Activated CD8-positive, alpha-beta T cell treated with anti-CD3 and anti-CD28 coated beads for 36 hours (primary cell): ENCODE data around the gene SMTN. TPM values are rescaled to one million over a fixed set of nuclear protein-coding genes. Genes with fewer than 3 reads are reported as not detected.

ENCODE experiments used
- ATAC-seq: fragments of 200-7000 bp; cut with Tn5 transposase; one replicate; pipeline ENCODE4 v1.10.0; 2021; ENCODE audit warnings: mild to moderate bottlenecking, moderate library complexity
- CTCF ChIA-PET: fragments of 350-600 bp; sonication (Branson Sonifier 250); formaldehyde crosslinking; loops from one replicate; lab custom pipeline; 2021; ENCODE audit warnings: antibody characterized with exemption; lab: Charles Lee
- POLR2A ChIA-PET: fragments of 350-600 bp; sonication (Branson Sonifier 250); formaldehyde crosslinking; loops from one replicate; lab custom pipeline; 2021; ENCODE audit warnings: antibody characterized with exemption; lab: Charles Lee
- DNase-seq: peaks from one replicate; pipeline ENCODE4 v3.0.0-alpha.2; 2020
- H3K27ac Mint-ChIP-seq: one replicate; pipeline ENCODE4 v1.8.0; 2021; ENCODE audit warnings: mild to moderate bottlenecking, mixed read lengths
- H3K27me3 Mint-ChIP-seq: one replicate; pipeline ENCODE4 v1.8.0; 2021; ENCODE audit warnings: mixed read lengths
- H3K36me3 Mint-ChIP-seq: one replicate; pipeline ENCODE4 v1.8.0; 2021; ENCODE audit warnings: low read depth, mixed read lengths
- H3K4me1 Mint-ChIP-seq: one replicate; pipeline ENCODE4 v1.8.0; 2021; ENCODE audit warnings: low read depth, mixed read lengths
- H3K4me3 Mint-ChIP-seq: one replicate; pipeline ENCODE4 v1.8.0; 2021; ENCODE audit warnings: mild to moderate bottlenecking, moderate library complexity, mixed read lengths
- H3K9me3 Mint-ChIP-seq: one replicate; pipeline ENCODE4 v1.8.0; 2021; ENCODE audit warnings: mixed read lengths
- CTCF ChIP-seq: fragments of 200-600 bp; IDR thresholded peaks from one replicate; pipeline ENCODE4 v1.8.0; 2022; ENCODE audit warnings: antibody characterized with exemption, mild to moderate bottlenecking
- intact Hi-C: fragments of 100-400 bp; cut with micrococcal nuclease; formaldehyde crosslinking; loops from one replicate; pipeline ENCODE4 v1.10.0; 2022
- total RNA-seq, 2 experiments: library from RNA; stranded (reverse); gene quantifications; one replicate each; pipeline ENCODE4 v1.2.3, GENCODE V29; 2021

The SMTN gene
- total RNA-seq, 2 experiments from 2014 or later: 32.0 to 36.3 TPM

GRCh38 chr22:31040542-31041398 is 40.3 kb upstream of the SMTN start:
- Mint-ChIP-seq H3K27me3 (no peaks in the 10 kb centered on the region), H3K27ac (no peak overlapping the region), H3K4me3 (no peak overlapping the region), H3K4me1 (no peaks in the 10 kb centered on the region), H3K9me3 (no peaks in the 10 kb centered on the region), H3K36me3 (no peaks in the 10 kb centered on the region)
- ChIA-PET CTCF (no interaction called here), POLR2A (no interaction called here)
- intact Hi-C loops: no loop called here
- no peak for TF ChIP-seq CTCF
- no peak for ATAC-seq
- DNase-seq: no peak

GRCh38 chr22:31044262-31044861 is 36.8 kb upstream of the SMTN start:
- H3K27ac Mint-ChIP-seq: no peak overlapping the region
- ATAC-seq (no peak), DNase-seq (no peak)
- H3K36me3 Mint-ChIP-seq: no peaks in the 10 kb centered on the region
- intact Hi-C loops: no loop called here
- TF ChIP-seq CTCF: no peak
- POLR2A ChIA-PET: interaction anchor here (0.9 kb wide), 1 partner anchor 220 kb away, joined by 3 read pairs; no protein-coding TSS in a partner anchor
- H3K27me3 Mint-ChIP-seq: no peaks in the 10 kb centered on the region
- H3K4me3 Mint-ChIP-seq: no peak overlapping the region
- no peaks in the 10 kb centered on the region for H3K9me3 Mint-ChIP-seq
- no peaks in the 10 kb centered on the region for H3K4me1 Mint-ChIP-seq
- CTCF ChIA-PET: no interaction called here

GRCh38 chr22:31045900-31046538 is 35.1 kb upstream of the SMTN start:
- ChIA-PET POLR2A (interaction anchor here (0.7 kb wide), 1 partner anchor 34 kb away, joined by 3 read pairs; no protein-coding TSS in a partner anchor), CTCF (no interaction called here)
- DNase-seq (no peak), ATAC-seq (no peak)
- H3K4me3 Mint-ChIP-seq: no peak overlapping the region
- H3K27me3 Mint-ChIP-seq: no peaks in the 10 kb centered on the region
- no peak overlapping the region for H3K27ac Mint-ChIP-seq
- intact Hi-C loops: no loop called here
- no peaks in the 10 kb centered on the region for H3K9me3 Mint-ChIP-seq
- H3K36me3 Mint-ChIP-seq: no peaks in the 10 kb centered on the region
- no peaks in the 10 kb centered on the region for H3K4me1 Mint-ChIP-seq
- no peak for TF ChIP-seq CTCF

GRCh38 chr22:31046539-31047226 is 34.4 kb upstream of the SMTN start:
- Mint-ChIP-seq H3K27ac (no peak overlapping the region), H3K4me3 (no peak overlapping the region), H3K9me3 (no peaks in the 10 kb centered on the region), H3K36me3 (no peaks in the 10 kb centered on the region), H3K27me3 (no peaks in the 10 kb centered on the region), H3K4me1 (no peaks in the 10 kb centered on the region)
- intact Hi-C loops: no loop called here
- ATAC-seq (no peak), DNase-seq (no peak)
- ChIA-PET POLR2A (interaction anchor here (0.7 kb wide), 1 partner anchor 34 kb away, joined by 3 read pairs; no protein-coding TSS in a partner anchor), CTCF (no interaction called here)
- TF ChIP-seq CTCF: no peak
